ENCODE measurements around the gene APP.
A peak's percentile ranks its signal among the peaks of the same experiment; 100 is the strongest.
"Not testable (repeated sequence)": the region's sequence is repeated elsewhere in the genome, so short reads cannot be mapped to it uniquely, and the experiment has no call there.

The APP gene

GRCh38 chr21:26023406-26023805, 147.2 kb downstream of the APP start:
- DNase-seq (ENCODE audit: low spot score); FAIRE-seq: not testable (repeated sequence)

- not testable (repeated sequence) for DNase-seq (ENCODE audit: low spot score); FAIRE-seq
These were observed 147.8 kb downstream of the APP start for GRCh38 chr21:26022598-26023337.

- DNase-seq (ENCODE audit: low spot score) (no peak), FAIRE-seq (no peak)
These were observed 150.1 kb downstream of the APP start for GRCh38 chr21:26020510-26020909.

GRCh38 chr21:26020081-26020480, 150.5 kb downstream of the APP start:
- DNase-seq (ENCODE audit: low spot score) = no peak
- no peak for FAIRE-seq

GRCh38 chr21:26019236-26019635, 151.3 kb downstream of the APP start:
- FAIRE-seq = no peak
- DNase-seq (ENCODE audit: low spot score) = no peak

GRCh38 chr21:26013970-26014369, 156.6 kb downstream of the APP start:
- no peak for DNase-seq (ENCODE audit: low spot score)
- no peak for FAIRE-seq

GRCh38 chr21:26012482-26012881, 158.1 kb downstream of the APP start:
- not testable (repeated sequence) for FAIRE-seq; DNase-seq (ENCODE audit: low spot score)

GRCh38 chr21:26011292-26011940, 159.2 kb downstream of the APP start:
- DNase-seq (ENCODE audit: low spot score) = no peak
- FAIRE-seq = no peak

- DNase-seq (ENCODE audit: low spot score) = no peak
- no peak for FAIRE-seq
These were observed 162.5 kb downstream of the APP start for GRCh38 chr21:26007951-26008498.

GRCh38 chr21:26005464-26005863, 165.1 kb downstream of the APP start:
- no peak for DNase-seq (ENCODE audit: low spot score)

GRCh38 chr21:26003404-26003803, 167.2 kb downstream of the APP start:
- FAIRE-seq = no peak
- DNase-seq (ENCODE audit: low spot score) = no peak

More at GRCh38 chr21:26005464-26005863, 165.1 kb downstream of the APP start:
- no peak for FAIRE-seq

GRCh38 chr21:26001356-26001755, 169.2 kb downstream of the APP start:
- DNase-seq (ENCODE audit: low spot score) (no peak), FAIRE-seq (no peak)

GRCh38 chr21:25999921-26000582, 170.5 kb downstream of the APP start:
- DNase-seq (ENCODE audit: low spot score) = no peak
- FAIRE-seq = no peak

GRCh38 chr21:25997788-25998611, 172.6 kb downstream of the APP start:
- DNase-seq (ENCODE audit: low spot score) (peak; percentile 63), FAIRE-seq (no peak)

GRCh38 chr21:25995278-25995677, 175.3 kb downstream of the APP start:
- DNase-seq (ENCODE audit: low spot score) (no peak), FAIRE-seq (no peak)

- FAIRE-seq = no peak
- DNase-seq (ENCODE audit: low spot score) = no peak
These were observed 175.8 kb downstream of the APP start for GRCh38 chr21:25994758-25995163.

GRCh38 chr21:25988738-25989137, 181.8 kb downstream of the APP start:
- FAIRE-seq (no peak), DNase-seq (ENCODE audit: low spot score) (no peak)

- FAIRE-seq = no peak
- no peak for DNase-seq (ENCODE audit: low spot score)
These were observed 183.0 kb downstream of the APP start for GRCh38 chr21:25987531-25987930.

- FAIRE-seq = no peak
- DNase-seq (ENCODE audit: low spot score) = no peak
These were observed 183.6 kb downstream of the APP start for GRCh38 chr21:25986928-25987327.

GRCh38 chr21:25985990-25986389, 184.6 kb downstream of the APP start:
- FAIRE-seq (no peak), DNase-seq (ENCODE audit: low spot score) (no peak)

GRCh38 chr21:25984538-25984937, 186.0 kb downstream of the APP start:
- no peak for DNase-seq (ENCODE audit: low spot score)
- no peak for FAIRE-seq
